ENCODE results near the gene CARS1. TPM values are rescaled to one million over a fixed set of nuclear protein-coding genes. Genes with fewer than 3 reads are reported as not detected.

CARS1 gene
- total RNA-seq, 1 donor from 2014 or later, result 17.2 TPM

- H3K9me3 Mint-ChIP-seq, result no peaks in the 10 kb centered on the region
- no peak overlapping the region for H3K9ac ChIP-seq
These were observed 20.7 kb upstream of the CARS1 start for GRCh38 chr11:3077846-3078440.

GRCh38 chr11:3077189-3077836, 20.1 kb upstream of the CARS1 start:
- no peaks in the 10 kb centered on the region for H4K20me1 ChIP-seq (ENCODE audit: low read depth)

More at GRCh38 chr11:3077846-3078440, 20.7 kb upstream of the CARS1 start:
- H3K4me3 Mint-ChIP-seq, result no peak overlapping the region
- no peak for DNase-seq (ENCODE audit: low spot score)
- H2AFZ ChIP-seq (replicated peaks), result no peak overlapping the region
- H3K79me2 ChIP-seq (ENCODE audit: low read depth), result no peaks in the 10 kb centered on the region
- H3K27ac ChIP-seq, result no peak overlapping the region
- H3K4me1 Mint-ChIP-seq, result peaks cover 7% of the 10 kb centered on the region
- no peak overlapping the region for H3K27ac Mint-ChIP-seq
- H3K36me3 ChIP-seq, result no peaks in the 10 kb centered on the region
- peaks cover 6% of the 10 kb centered on the region for H3K4me1 ChIP-seq
- no peaks in the 10 kb centered on the region for H3F3A ChIP-seq (ENCODE audit: low read depth)
- H3K27me3 Mint-ChIP-seq (ENCODE audit: insufficient read depth, low read depth), result peaks cover 10% of the 10 kb centered on the region
- no peak overlapping the region for H3K4me2 ChIP-seq
- H3K9me3 ChIP-seq (ENCODE audit: low read depth), result no peaks in the 10 kb centered on the region
- H4K20me1 ChIP-seq (ENCODE audit: low read depth), result no peaks in the 10 kb centered on the region
- no peak overlapping the region for H3K4me3 ChIP-seq
- H3K36me3 Mint-ChIP-seq, result no peaks in the 10 kb centered on the region
- TF ChIP-seq EZH2phosphoT487 (IDR thresholded peaks at IDR 0.05) (no peak), EZH2 (IDR thresholded peaks at IDR 0.05) (no peak), CTCF (IDR thresholded peaks at IDR 0.05) (no peak)
- H3K27me3 ChIP-seq, result no peaks in the 10 kb centered on the region

GRCh38 chr11:3074912-3075589, 17.8 kb upstream of the CARS1 start:
- H3K36me3 ChIP-seq, result no peaks in the 10 kb centered on the region
- no peak overlapping the region for H3K27ac ChIP-seq
- Mint-ChIP-seq H3K4me1 (peaks cover 15% of the 10 kb centered on the region), H3K36me3 (no peaks in the 10 kb centered on the region), H3K27me3 (ENCODE audit: insufficient read depth, low read depth) (peaks cover 4% of the 10 kb centered on the region), H3K9me3 (no peaks in the 10 kb centered on the region), H3K27ac (no peak overlapping the region), H3K4me3 (no peak overlapping the region)
- no peaks in the 10 kb centered on the region for H3F3A ChIP-seq (ENCODE audit: low read depth)
- no peaks in the 10 kb centered on the region for H3K9me3 ChIP-seq (ENCODE audit: low read depth)
- peaks cover 6% of the 10 kb centered on the region for H3K4me1 ChIP-seq
- no peak overlapping the region for H3K4me2 ChIP-seq
- no peak overlapping the region for H3K4me3 ChIP-seq
- no peaks in the 10 kb centered on the region for H3K27me3 ChIP-seq
- no peak overlapping the region for H3K9ac ChIP-seq
- DNase-seq (ENCODE audit: low spot score), result no peak
- H2AFZ ChIP-seq (replicated peaks), result no peak overlapping the region
- H4K20me1 ChIP-seq (ENCODE audit: low read depth), result no peaks in the 10 kb centered on the region
- H3K79me2 ChIP-seq (ENCODE audit: low read depth), result no peaks in the 10 kb centered on the region
- no peak for TF ChIP-seq EZH2 (IDR thresholded peaks at IDR 0.05)
- TF ChIP-seq EZH2phosphoT487 (IDR thresholded peaks at IDR 0.05), result no peak
- no peak for TF ChIP-seq CTCF (IDR thresholded peaks at IDR 0.05)

More at GRCh38 chr11:3077189-3077836, 20.1 kb upstream of the CARS1 start:
- Histone ChIP-seq H3K9me3 (ENCODE audit: low read depth) (no peaks in the 10 kb centered on the region), H3K27me3 (no peaks in the 10 kb centered on the region), H3K4me1 (peaks cover 6% of the 10 kb centered on the region), H3F3A (ENCODE audit: low read depth) (no peaks in the 10 kb centered on the region), H2AFZ (replicated peaks) (no peak overlapping the region), H3K4me2 (no peak overlapping the region), H3K36me3 (no peaks in the 10 kb centered on the region), H3K27ac (no peak overlapping the region), H3K9ac (no peak overlapping the region), H3K4me3 (no peak overlapping the region), H3K79me2 (ENCODE audit: low read depth) (no peaks in the 10 kb centered on the region)
- TF ChIP-seq EZH2 (IDR thresholded peaks at IDR 0.05) (no peak), CTCF (IDR thresholded peaks at IDR 0.05) (no peak)
- Mint-ChIP-seq H3K4me3 (no peak overlapping the region), H3K27ac (no peak overlapping the region), H3K27me3 (ENCODE audit: insufficient read depth, low read depth) (peaks cover 7% of the 10 kb centered on the region), H3K4me1 (peaks cover 10% of the 10 kb centered on the region), H3K36me3 (no peaks in the 10 kb centered on the region), H3K9me3 (no peaks in the 10 kb centered on the region)
- DNase-seq (ENCODE audit: low spot score), result no peak

All from neural progenitor cell (in vitro differentiated cells).